HG02938 (cell line): ENCODE results near the gene CNOT3.

ENCODE experiments used
- ATAC-seq: cut with Tn5 transposase; IDR thresholded peaks from one replicate; pipeline ENCODE4 v1.9.1; 2021; ENCODE audit warnings: mild to moderate bottlenecking, moderate library complexity; ENCODE audit not compliant: unreplicated experiment

CNOT3 gene

GRCh38 chr19:54115109-54116063 is 22.2 kb upstream of the CNOT3 start, which contains the start of the genes PRPF31 and TFPT:
TSS of gene PRPF31 (plus strand) at chr19:54115754. CDS start at chr19:54118279, 2,525 bp downstream.
TSS of gene TFPT (minus strand) at chr19:54115657. CDS start at chr19:54115269, 388 bp downstream.
- peak; percentile 77 for ATAC-seq

- no peak for ATAC-seq
Observed at GRCh38 chr19:54121259-54121658, 16.3 kb upstream of the CNOT3 start.

- no peak for ATAC-seq
Observed at GRCh38 chr19:54123682-54124081, 13.9 kb upstream of the CNOT3 start.

- no peak for ATAC-seq
Observed at GRCh38 chr19:54124393-54124792, 13.2 kb upstream of the CNOT3 start.

GRCh38 chr19:54125713-54126112 is 11.8 kb upstream of the CNOT3 start:
- no peak for ATAC-seq

- ATAC-seq = no peak
Observed at GRCh38 chr19:54127688-54128440, 9.7 kb upstream of the CNOT3 start.

GRCh38 chr19:54128441-54128725 is 9.2 kb upstream of the CNOT3 start:
- no peak for ATAC-seq

- ATAC-seq = no peak
Observed at GRCh38 chr19:54128796-54129616, 8.6 kb upstream of the CNOT3 start.

- ATAC-seq = no peak
Observed at GRCh38 chr19:54129617-54129996, 8.0 kb upstream of the CNOT3 start.

GRCh38 chr19:54133312-54133956 is 4.1 kb upstream of the CNOT3 start:
- ATAC-seq = no peak

GRCh38 chr19:54133957-54134590 is 3.5 kb upstream of the CNOT3 start:
- no peak for ATAC-seq

GRCh38 chr19:54136086-54136863 is 1.3 kb upstream of the CNOT3 start:
- no peak for ATAC-seq

- peak; percentile 80 for ATAC-seq
Observed at GRCh38 chr19:54136864-54137698, 481 bp upstream of the CNOT3 start.

GRCh38 chr19:54138489-54139256 is 1.1 kb downstream of the CNOT3 start:
- ATAC-seq = no peak

- ATAC-seq = no peak
Observed at GRCh38 chr19:54141356-54141755, 3.8 kb downstream of the CNOT3 start.

- ATAC-seq = no peak
Observed at GRCh38 chr19:54142166-54142780, 4.7 kb downstream of the CNOT3 start.

- no peak for ATAC-seq
Observed at GRCh38 chr19:54145541-54146158, 8.1 kb downstream of the CNOT3 start.
